Measurements from ENCODE around the gene SLX4IP. TPM values are rescaled to one million over a fixed set of nuclear protein-coding genes. Genes with fewer than 3 reads are reported as not detected.

Gene SLX4IP
- total RNA-seq, 2 donors from 2014 or later = 4.0 to 4.6 TPM

DNA sequence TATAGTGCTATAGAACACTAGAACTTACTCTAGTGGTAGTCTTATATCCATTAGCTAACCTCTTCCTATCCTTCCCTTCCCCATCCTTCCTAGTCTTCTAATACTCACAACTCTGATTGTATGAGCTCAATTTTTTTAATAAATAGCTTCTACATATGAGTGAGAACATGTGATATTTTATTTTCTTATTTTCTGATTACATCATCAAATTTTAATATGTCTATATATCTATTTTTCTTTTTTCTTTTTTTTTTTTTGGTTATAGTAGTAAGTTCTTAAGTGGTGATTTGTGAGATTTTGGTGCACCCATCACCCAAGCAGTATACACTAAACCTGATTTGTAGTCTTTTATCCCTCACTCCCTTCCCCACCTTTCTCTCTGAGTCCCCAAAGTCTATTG, 126.2 kb downstream of the SLX4IP start:
- no peaks in the 10 kb centered on the region for H3K9me3 ChIP-seq (ENCODE audit: control insufficient read depth, low read length, poor library complexity, severe bottlenecking)
- no peaks in the 10 kb centered on the region for H3K27me3 Mint-ChIP-seq
- ATAC-seq (no peak), DNase-seq (no peak)
- H3K27ac Mint-ChIP-seq = no peak overlapping the region
- H3K36me3 Mint-ChIP-seq (ENCODE audit: low read depth) = peaks cover 9% of the 10 kb centered on the region
- H3K4me3 Mint-ChIP-seq = no peak overlapping the region
- peaks cover 19% of the 10 kb centered on the region for H3K4me1 Mint-ChIP-seq

DNA sequence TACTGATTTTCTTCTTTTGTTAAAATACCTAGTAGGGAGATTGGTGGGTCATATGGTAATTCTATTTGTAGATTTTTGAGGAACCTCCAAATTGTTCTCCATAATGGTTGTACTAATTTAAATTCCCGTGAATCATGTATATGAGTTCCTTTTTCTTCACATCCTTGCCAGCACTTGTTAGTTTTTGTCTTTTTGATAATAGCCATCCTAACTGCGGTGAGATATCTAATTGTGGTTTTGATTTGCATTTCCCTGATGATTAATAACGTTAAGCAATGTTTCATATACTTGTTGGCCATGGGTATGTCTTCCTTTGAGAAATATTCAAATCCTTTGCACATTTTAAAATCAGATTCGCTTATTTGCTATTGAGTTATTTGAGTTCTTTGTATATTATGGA, 127.8 kb downstream of the SLX4IP start:
- no peaks in the 10 kb centered on the region for H3K27me3 Mint-ChIP-seq
- no peak for DNase-seq
- no peaks in the 10 kb centered on the region for H3K9me3 ChIP-seq (ENCODE audit: control insufficient read depth, low read length, poor library complexity, severe bottlenecking)
- no peak overlapping the region for H3K4me3 Mint-ChIP-seq
- peaks cover 7% of the 10 kb centered on the region for H3K36me3 Mint-ChIP-seq (ENCODE audit: low read depth)
- ATAC-seq = no peak
- H3K4me1 Mint-ChIP-seq = peaks cover 19% of the 10 kb centered on the region
- H3K27ac Mint-ChIP-seq = no peak overlapping the region

DNA sequence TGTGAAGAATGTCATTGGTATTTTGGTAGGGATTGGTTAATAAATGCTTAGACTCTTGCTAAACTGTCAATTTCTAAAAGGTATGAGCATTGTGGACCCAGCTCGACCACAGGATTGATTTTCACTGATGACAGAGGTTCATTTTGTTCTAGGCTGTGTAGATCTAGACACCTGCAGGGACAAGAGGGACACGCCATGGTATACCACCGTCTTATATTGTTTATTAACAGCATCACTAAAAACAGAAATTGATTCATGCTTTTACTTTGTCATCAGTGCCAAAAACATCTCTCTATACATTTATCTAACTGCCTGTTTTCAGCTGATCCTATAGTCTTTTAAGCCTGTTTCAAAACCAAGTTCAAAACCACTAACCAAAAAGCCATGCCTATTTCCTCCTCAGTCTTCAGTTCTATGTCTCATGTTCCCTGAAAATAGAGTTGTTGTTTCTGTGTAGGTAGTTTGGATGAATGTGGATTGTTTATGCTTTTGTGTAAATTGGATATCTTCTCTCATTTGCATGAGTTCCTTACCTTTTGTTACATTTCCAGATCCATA, 128.9 kb downstream of the SLX4IP start:
- no peak for ATAC-seq
- Mint-ChIP-seq H3K27ac (no peak overlapping the region), H3K36me3 (ENCODE audit: low read depth) (peaks cover 7% of the 10 kb centered on the region), H3K4me1 (peaks cover 16% of the 10 kb centered on the region), H3K27me3 (no peaks in the 10 kb centered on the region), H3K4me3 (no peak overlapping the region)
- H3K9me3 ChIP-seq (ENCODE audit: control insufficient read depth, low read length, poor library complexity, severe bottlenecking) = no peaks in the 10 kb centered on the region
- no peak for DNase-seq

- Mint-ChIP-seq H3K27ac (no peak overlapping the region), H3K4me1 (peaks cover 19% of the 10 kb centered on the region), H3K4me3 (no peak overlapping the region), H3K27me3 (no peaks in the 10 kb centered on the region), H3K36me3 (ENCODE audit: low read depth) (peaks cover 11% of the 10 kb centered on the region)
- ATAC-seq (no peak), DNase-seq (no peak)
- H3K9me3 ChIP-seq (ENCODE audit: control insufficient read depth, low read length, poor library complexity, severe bottlenecking) = no peaks in the 10 kb centered on the region
Observed at GRCh38 chr20:10565191-10565921, 130.3 kb downstream of the SLX4IP start.

- H3K4me1 Mint-ChIP-seq = peaks cover 20% of the 10 kb centered on the region
Observed at GRCh38 chr20:10565922-10566897, 131.1 kb downstream of the SLX4IP start.

DNA sequence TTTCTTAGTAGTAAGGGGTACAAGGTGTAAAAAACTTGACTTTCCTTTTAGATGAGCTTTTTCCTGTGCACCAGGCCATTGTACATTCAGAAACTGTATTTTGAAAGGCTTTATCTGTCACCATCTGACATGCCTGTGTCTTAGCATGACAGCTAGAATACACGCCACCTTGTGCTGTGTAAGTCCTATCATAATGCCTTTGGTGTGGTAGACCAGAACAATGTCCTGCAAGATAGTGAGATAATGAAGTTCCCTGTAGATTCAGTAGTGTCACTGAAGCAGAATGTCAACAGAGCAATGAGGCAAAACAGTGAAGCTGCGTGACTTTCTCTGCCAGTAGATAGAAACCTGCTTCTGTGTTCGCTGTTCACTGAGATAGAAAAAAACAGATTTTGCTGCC, 132.9 kb downstream of the SLX4IP start:
- ATAC-seq = no peak
- H3K9me3 ChIP-seq (ENCODE audit: control insufficient read depth, low read length, poor library complexity, severe bottlenecking) = no peaks in the 10 kb centered on the region
- Mint-ChIP-seq H3K27ac (no peak overlapping the region), H3K27me3 (no peaks in the 10 kb centered on the region), H3K36me3 (ENCODE audit: low read depth) (peaks cover 7% of the 10 kb centered on the region), H3K4me3 (no peak overlapping the region), H3K4me1 (peaks cover 20% of the 10 kb centered on the region)
- no peak for DNase-seq

More at GRCh38 chr20:10565922-10566897, 131.1 kb downstream of the SLX4IP start:
- no peaks in the 10 kb centered on the region for H3K9me3 ChIP-seq (ENCODE audit: control insufficient read depth, low read length, poor library complexity, severe bottlenecking)
- ATAC-seq (no peak), DNase-seq (no peak)
- Mint-ChIP-seq H3K27me3 (no peaks in the 10 kb centered on the region), H3K4me3 (no peak overlapping the region), H3K36me3 (ENCODE audit: low read depth) (peaks cover 11% of the 10 kb centered on the region), H3K27ac (no peak overlapping the region)

DNA sequence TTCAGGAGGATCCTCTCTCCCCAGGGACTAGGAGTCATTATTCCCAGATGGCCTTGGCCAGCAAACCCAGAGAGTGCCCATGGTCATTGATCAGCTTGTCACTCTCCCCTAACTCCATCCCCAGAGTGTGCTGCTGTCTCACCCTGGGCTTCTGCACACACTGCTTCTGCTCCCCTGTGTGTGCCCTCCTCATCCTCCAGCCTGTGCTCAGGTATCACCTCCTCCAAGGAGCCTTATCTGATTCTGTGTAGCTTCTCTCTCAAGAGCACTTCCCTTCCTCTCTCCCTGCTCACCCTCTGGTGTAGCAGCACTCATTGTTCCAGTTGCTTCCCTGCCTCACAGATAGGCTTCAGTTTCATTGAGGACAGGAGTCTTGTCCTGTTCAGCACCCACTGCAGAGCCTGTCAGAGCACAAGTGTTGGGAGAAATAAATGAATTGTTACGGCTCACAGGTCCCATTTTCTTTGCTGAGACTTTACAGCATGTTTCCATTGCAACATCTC, 136.3 kb downstream of the SLX4IP start:
- Mint-ChIP-seq H3K36me3 (ENCODE audit: low read depth) (peaks cover 10% of the 10 kb centered on the region), H3K4me1 (peaks cover 9% of the 10 kb centered on the region), H3K27me3 (no peaks in the 10 kb centered on the region), H3K4me3 (no peak overlapping the region), H3K27ac (no peak overlapping the region)
- DNase-seq = no peak
- H3K9me3 ChIP-seq (ENCODE audit: control insufficient read depth, low read length, poor library complexity, severe bottlenecking) = no peaks in the 10 kb centered on the region
- ATAC-seq = no peak

DNA sequence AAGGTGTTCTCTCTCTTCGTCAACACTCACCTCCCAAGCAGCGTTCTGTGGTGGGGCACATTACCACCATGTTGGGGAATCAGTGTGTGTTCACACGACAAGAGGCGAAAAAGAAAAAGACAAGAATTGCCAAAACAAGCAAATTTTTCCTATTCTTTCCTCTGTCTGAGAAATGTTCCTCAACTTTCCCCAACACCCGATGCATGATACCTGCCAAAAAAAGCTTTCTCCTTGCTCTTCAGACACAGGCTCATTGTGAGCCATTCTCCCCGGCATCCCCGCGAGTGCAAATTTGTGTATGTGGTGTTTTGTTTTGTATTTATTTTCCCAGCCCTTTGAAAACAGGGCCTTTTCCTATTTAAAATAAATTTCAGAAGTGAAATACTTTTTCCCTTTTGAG, 137.7 kb downstream of the SLX4IP start:
- Mint-ChIP-seq H3K4me3 (no peak overlapping the region), H3K36me3 (ENCODE audit: low read depth) (peaks cover 10% of the 10 kb centered on the region), H3K27me3 (no peaks in the 10 kb centered on the region), H3K27ac (no peak overlapping the region), H3K4me1 (peaks cover 9% of the 10 kb centered on the region)
- ATAC-seq (no peak), DNase-seq (no peak)
- no peaks in the 10 kb centered on the region for H3K9me3 ChIP-seq (ENCODE audit: control insufficient read depth, low read length, poor library complexity, severe bottlenecking)

GRCh38 chr20:10573273-10573950, 138.3 kb downstream of the SLX4IP start:
- H3K27ac Mint-ChIP-seq = no peak overlapping the region
- no peak for ATAC-seq
- no peaks in the 10 kb centered on the region for H3K27me3 Mint-ChIP-seq
- peaks cover 9% of the 10 kb centered on the region for H3K4me1 Mint-ChIP-seq
- no peaks in the 10 kb centered on the region for H3K9me3 ChIP-seq (ENCODE audit: control insufficient read depth, low read length, poor library complexity, severe bottlenecking)
- H3K4me3 Mint-ChIP-seq = no peak overlapping the region
- DNase-seq = no peak
- peaks cover 10% of the 10 kb centered on the region for H3K36me3 Mint-ChIP-seq (ENCODE audit: low read depth)

DNA sequence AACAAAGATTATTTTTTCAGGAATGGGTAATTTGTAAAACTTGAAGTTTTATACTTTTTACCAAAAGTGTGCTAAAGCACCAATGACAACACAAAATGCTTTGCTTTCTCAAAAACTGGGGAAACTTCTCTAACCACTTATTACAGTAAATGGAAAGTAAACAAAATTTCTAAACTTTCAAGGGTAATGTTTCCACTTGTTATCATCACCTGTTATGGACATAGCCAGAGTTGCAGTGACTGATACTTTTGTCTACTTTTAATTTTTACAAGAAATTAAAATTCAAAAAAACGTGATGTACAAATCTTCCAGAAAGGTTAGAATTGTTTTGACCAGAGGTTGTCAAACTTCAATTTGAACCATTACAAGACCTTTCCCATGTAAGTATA, 138.8 kb downstream of the SLX4IP start:
- Mint-ChIP-seq H3K27me3 (no peaks in the 10 kb centered on the region), H3K4me3 (no peak overlapping the region), H3K36me3 (ENCODE audit: low read depth) (peaks cover 10% of the 10 kb centered on the region), H3K4me1 (peaks cover 9% of the 10 kb centered on the region), H3K27ac (no peak overlapping the region)
- ATAC-seq = no peak
- no peaks in the 10 kb centered on the region for H3K9me3 ChIP-seq (ENCODE audit: control insufficient read depth, low read length, poor library complexity, severe bottlenecking)
- DNase-seq = no peak

- peaks cover 6% of the 10 kb centered on the region for H3K36me3 Mint-ChIP-seq (ENCODE audit: low read depth)
- H3K27me3 Mint-ChIP-seq = no peaks in the 10 kb centered on the region
- H3K4me1 Mint-ChIP-seq = peaks cover 6% of the 10 kb centered on the region
- H3K4me3 Mint-ChIP-seq = no peak overlapping the region
- DNase-seq = no peak
- no peak for ATAC-seq
- H3K9me3 ChIP-seq (ENCODE audit: control insufficient read depth, low read length, poor library complexity, severe bottlenecking) = no peaks in the 10 kb centered on the region
- no peak overlapping the region for H3K27ac Mint-ChIP-seq
Observed at GRCh38 chr20:10576411-10577090, 141.4 kb downstream of the SLX4IP start.

DNA sequence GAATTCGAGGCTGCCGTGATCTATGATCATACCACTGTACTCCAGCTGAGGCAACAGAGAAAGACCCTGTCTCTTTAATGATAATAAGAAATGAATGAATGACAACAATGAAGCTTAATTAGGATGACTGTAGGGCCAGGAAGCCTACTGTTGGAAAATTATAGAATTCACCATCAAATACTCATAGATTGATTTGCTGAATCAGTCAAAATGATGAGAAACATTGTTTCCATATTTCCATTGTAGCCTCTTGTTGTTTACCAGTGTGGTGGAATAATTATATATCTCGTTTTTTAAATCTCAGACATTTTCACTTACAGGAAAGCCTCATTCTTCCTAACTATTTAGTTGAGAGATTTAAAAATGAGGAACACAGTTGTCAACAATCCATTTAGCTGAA, 142.5 kb downstream of the SLX4IP start:
- DNase-seq = no peak
- H3K27me3 Mint-ChIP-seq = no peaks in the 10 kb centered on the region
- peaks cover 6% of the 10 kb centered on the region for H3K4me1 Mint-ChIP-seq
- no peak overlapping the region for H3K4me3 Mint-ChIP-seq
- peaks cover 6% of the 10 kb centered on the region for H3K36me3 Mint-ChIP-seq (ENCODE audit: low read depth)
- ATAC-seq = no peak
- no peaks in the 10 kb centered on the region for H3K9me3 ChIP-seq (ENCODE audit: control insufficient read depth, low read length, poor library complexity, severe bottlenecking)
- no peak overlapping the region for H3K27ac Mint-ChIP-seq

Data from T-helper 17 cell (primary cell).